ENCODE measurements around the gene EGLN1.

EGLN1 gene

GRCh38 chr1:231383159-231383860 is 38.8 kb downstream of the EGLN1 start:
- H3K4ac ChIP-seq (ENCODE audit: low read depth, low read length), result no peak overlapping the region
- H3K79me2 ChIP-seq (ENCODE audit: control insufficient read depth, insufficient read depth, low read length), result no peaks in the 10 kb centered on the region
- H3K4me3 ChIP-seq (ENCODE audit: low read length), result no peak overlapping the region
- no peaks in the 10 kb centered on the region for H3K27me3 ChIP-seq (ENCODE audit: insufficient read depth, low read length, poor library complexity)
- no peak for DNase-seq
- no peak overlapping the region for H4K8ac ChIP-seq (ENCODE audit: low read depth, low read length)
- H2BK5ac ChIP-seq (ENCODE audit: low read length), result no peak overlapping the region
- H4K5ac ChIP-seq (ENCODE audit: low read length), result no peak overlapping the region
- no peak overlapping the region for H3K56ac ChIP-seq (ENCODE audit: low read length)
- no peak overlapping the region for H2AK5ac ChIP-seq (ENCODE audit: low read length)
- H3K27ac ChIP-seq (ENCODE audit: low read depth, low read length), result no peak overlapping the region
- H3K23ac ChIP-seq (ENCODE audit: low read length), result no peak overlapping the region
- no peak overlapping the region for H2BK15ac ChIP-seq (replicated peaks; ENCODE audit: low read depth)
- no peaks in the 10 kb centered on the region for H3K4me1 ChIP-seq (ENCODE audit: control insufficient read depth, low read depth, low read length)
- H3K18ac ChIP-seq (ENCODE audit: low read length), result no peak overlapping the region
- no peak overlapping the region for H3K9ac ChIP-seq (ENCODE audit: low read length)
- H2BK120ac ChIP-seq (ENCODE audit: low read depth, low read length), result no peak overlapping the region
- no peak overlapping the region for H3K4me2 ChIP-seq (ENCODE audit: low read length)
- no peaks in the 10 kb centered on the region for H3K79me1 ChIP-seq (ENCODE audit: low read length)
- WGBS (ENCODE audit: extremely low coverage, insufficient coverage, low lambda C conversion rate), result no CpG with 5 or more reads among the region's 5 CpGs
- H3K36me3 ChIP-seq (ENCODE audit: control insufficient read depth, insufficient read depth, low read length), result no peaks in the 10 kb centered on the region

- H2BK5ac ChIP-seq (ENCODE audit: low read length), result no peak overlapping the region
- no peak overlapping the region for H3K4me2 ChIP-seq (ENCODE audit: low read length)
- no peak overlapping the region for H4K5ac ChIP-seq (ENCODE audit: low read length)
- H3K27me3 ChIP-seq (ENCODE audit: insufficient read depth, low read length, poor library complexity), result no peaks in the 10 kb centered on the region
- H3K4ac ChIP-seq (ENCODE audit: low read depth, low read length), result no peak overlapping the region
- DNase-seq, result no peak
- no peak overlapping the region for H3K9ac ChIP-seq (ENCODE audit: low read length)
- no CpG with 5 or more reads among the region's 3 CpGs for WGBS (ENCODE audit: extremely low coverage, insufficient coverage, low lambda C conversion rate)
- H3K4me3 ChIP-seq (ENCODE audit: low read length), result no peak overlapping the region
- no peak overlapping the region for H3K56ac ChIP-seq (ENCODE audit: low read length)
- no peaks in the 10 kb centered on the region for H3K79me1 ChIP-seq (ENCODE audit: low read length)
- no peak overlapping the region for H3K23ac ChIP-seq (ENCODE audit: low read length)
- H2AK5ac ChIP-seq (ENCODE audit: low read length), result no peak overlapping the region
- H3K27ac ChIP-seq (ENCODE audit: low read depth, low read length), result no peak overlapping the region
- no peak overlapping the region for H4K8ac ChIP-seq (ENCODE audit: low read depth, low read length)
- no peaks in the 10 kb centered on the region for H3K79me2 ChIP-seq (ENCODE audit: control insufficient read depth, insufficient read depth, low read length)
- H2BK15ac ChIP-seq (replicated peaks; ENCODE audit: low read depth), result no peak overlapping the region
- H3K18ac ChIP-seq (ENCODE audit: low read length), result no peak overlapping the region
- H3K4me1 ChIP-seq (ENCODE audit: control insufficient read depth, low read depth, low read length), result no peaks in the 10 kb centered on the region
- no peak overlapping the region for H2BK120ac ChIP-seq (ENCODE audit: low read depth, low read length)
- H3K36me3 ChIP-seq (ENCODE audit: control insufficient read depth, insufficient read depth, low read length), result no peaks in the 10 kb centered on the region
These were observed 39.7 kb downstream of the EGLN1 start for GRCh38 chr1:231382426-231382825.

- Histone ChIP-seq H4K5ac (ENCODE audit: low read length) (no peak overlapping the region), H3K27me3 (ENCODE audit: insufficient read depth, low read length, poor library complexity) (no peaks in the 10 kb centered on the region), H3K9ac (ENCODE audit: low read length) (no peak overlapping the region), H3K4me1 (ENCODE audit: control insufficient read depth, low read depth, low read length) (no peaks in the 10 kb centered on the region), H2BK5ac (ENCODE audit: low read length) (no peak overlapping the region), H3K4me2 (ENCODE audit: low read length) (no peak overlapping the region), H3K23ac (ENCODE audit: low read length) (no peak overlapping the region), H3K4ac (ENCODE audit: low read depth, low read length) (no peak overlapping the region), H3K56ac (ENCODE audit: low read length) (no peak overlapping the region), H4K8ac (ENCODE audit: low read depth, low read length) (no peak overlapping the region), H2BK15ac (replicated peaks; ENCODE audit: low read depth) (no peak overlapping the region), H3K36me3 (ENCODE audit: control insufficient read depth, insufficient read depth, low read length) (no peaks in the 10 kb centered on the region), H3K18ac (ENCODE audit: low read length) (no peak overlapping the region), H2BK120ac (ENCODE audit: low read depth, low read length) (no peak overlapping the region), H3K79me1 (ENCODE audit: low read length) (no peaks in the 10 kb centered on the region), H3K79me2 (ENCODE audit: control insufficient read depth, insufficient read depth, low read length) (no peaks in the 10 kb centered on the region), H3K27ac (ENCODE audit: low read depth, low read length) (no peak overlapping the region), H3K4me3 (ENCODE audit: low read length) (no peak overlapping the region), H2AK5ac (ENCODE audit: low read length) (no peak overlapping the region)
- WGBS (ENCODE audit: extremely low coverage, insufficient coverage, low lambda C conversion rate), result no CpG with 5 or more reads among the region's 2 CpGs
- no peak for DNase-seq
These were observed 40.4 kb downstream of the EGLN1 start for GRCh38 chr1:231381729-231382128.

- DNase-seq, result no peak
- no peak overlapping the region for H3K4me3 ChIP-seq (ENCODE audit: low read length)
- no peaks in the 10 kb centered on the region for H3K79me1 ChIP-seq (ENCODE audit: low read length)
- H3K56ac ChIP-seq (ENCODE audit: low read length), result no peak overlapping the region
- H3K4ac ChIP-seq (ENCODE audit: low read depth, low read length), result no peak overlapping the region
- H3K79me2 ChIP-seq (ENCODE audit: control insufficient read depth, insufficient read depth, low read length), result no peaks in the 10 kb centered on the region
- WGBS (ENCODE audit: extremely low coverage, insufficient coverage, low lambda C conversion rate), result no CpG with 5 or more reads among the region's 5 CpGs
- no peak overlapping the region for H2AK5ac ChIP-seq (ENCODE audit: low read length)
- no peaks in the 10 kb centered on the region for H3K27me3 ChIP-seq (ENCODE audit: insufficient read depth, low read length, poor library complexity)
- no peak overlapping the region for H4K5ac ChIP-seq (ENCODE audit: low read length)
- no peak overlapping the region for H3K23ac ChIP-seq (ENCODE audit: low read length)
- no peak overlapping the region for H4K8ac ChIP-seq (ENCODE audit: low read depth, low read length)
- no peak overlapping the region for H3K27ac ChIP-seq (ENCODE audit: low read depth, low read length)
- H3K4me1 ChIP-seq (ENCODE audit: control insufficient read depth, low read depth, low read length), result no peaks in the 10 kb centered on the region
- no peak overlapping the region for H2BK5ac ChIP-seq (ENCODE audit: low read length)
- H3K36me3 ChIP-seq (ENCODE audit: control insufficient read depth, insufficient read depth, low read length), result no peaks in the 10 kb centered on the region
- no peak overlapping the region for H2BK120ac ChIP-seq (ENCODE audit: low read depth, low read length)
- no peak overlapping the region for H2BK15ac ChIP-seq (replicated peaks; ENCODE audit: low read depth)
- no peak overlapping the region for H3K9ac ChIP-seq (ENCODE audit: low read length)
- H3K18ac ChIP-seq (ENCODE audit: low read length), result no peak overlapping the region
- H3K4me2 ChIP-seq (ENCODE audit: low read length), result no peak overlapping the region
These were observed 45.1 kb downstream of the EGLN1 start for GRCh38 chr1:231376875-231377549.

GRCh38 chr1:231376101-231376500 is 46.0 kb downstream of the EGLN1 start:
- H3K79me1 ChIP-seq (ENCODE audit: low read length), result no peaks in the 10 kb centered on the region
- no peak overlapping the region for H2BK120ac ChIP-seq (ENCODE audit: low read depth, low read length)
- no peak overlapping the region for H2AK5ac ChIP-seq (ENCODE audit: low read length)
- no peak for DNase-seq
- no peaks in the 10 kb centered on the region for H3K79me2 ChIP-seq (ENCODE audit: control insufficient read depth, insufficient read depth, low read length)
- H3K4ac ChIP-seq (ENCODE audit: low read depth, low read length), result no peak overlapping the region
- H2BK5ac ChIP-seq (ENCODE audit: low read length), result no peak overlapping the region
- no peaks in the 10 kb centered on the region for H3K4me1 ChIP-seq (ENCODE audit: control insufficient read depth, low read depth, low read length)
- H3K27ac ChIP-seq (ENCODE audit: low read depth, low read length), result no peak overlapping the region
- H3K9ac ChIP-seq (ENCODE audit: low read length), result no peak overlapping the region
- no peak overlapping the region for H4K8ac ChIP-seq (ENCODE audit: low read depth, low read length)
- H4K5ac ChIP-seq (ENCODE audit: low read length), result no peak overlapping the region
- no peaks in the 10 kb centered on the region for H3K36me3 ChIP-seq (ENCODE audit: control insufficient read depth, insufficient read depth, low read length)
- no peak overlapping the region for H3K4me2 ChIP-seq (ENCODE audit: low read length)
- H3K18ac ChIP-seq (ENCODE audit: low read length), result no peak overlapping the region
- H3K56ac ChIP-seq (ENCODE audit: low read length), result no peak overlapping the region
- H3K27me3 ChIP-seq (ENCODE audit: insufficient read depth, low read length, poor library complexity), result no peaks in the 10 kb centered on the region
- no CpG with 5 or more reads among the region's 4 CpGs for WGBS (ENCODE audit: extremely low coverage, insufficient coverage, low lambda C conversion rate)
- H3K4me3 ChIP-seq (ENCODE audit: low read length), result no peak overlapping the region
- H2BK15ac ChIP-seq (replicated peaks; ENCODE audit: low read depth), result no peak overlapping the region
- no peak overlapping the region for H3K23ac ChIP-seq (ENCODE audit: low read length)

All from mesendoderm (in vitro differentiated cells).